Spleen (tissue), 11 donors: ENCODE data around the gene PIK3R3. TPM values are rescaled to one million over a fixed set of nuclear protein-coding genes. Genes with fewer than 3 reads are reported as not detected.

Experiments
- DNase-seq: peaks from one replicate; pipeline ENCODE4 v3.0.0-alpha.2; 2020
- H3K27ac ChIP-seq, 8 donors: fragments of 200-600 bp; sonication (generic) in 7 of 8; 1 replicate in 4 of 8; 2 replicates in 4 of 8; pipeline versions ENCODE4 v1.5.0 to v1.8.0; 2016 to 2021; ENCODE audit warnings: inconsistent platforms in 4 of 8, mild to moderate bottlenecking in 4 of 8, moderate library complexity in 1 of 8
- H3K27me3 ChIP-seq, 7 donors: fragments of 200-600 bp; sonication (generic) in 6 of 7; replicated peaks in 1 of 7; 1 replicate in 4 of 7; 2 replicates in 3 of 7; pipeline versions ENCODE4 v1.5.0 to v1.8.0; 2016 to 2021; ENCODE audit warnings: inconsistent platforms in 3 of 7, mild to moderate bottlenecking in 1 of 7
- H3K36me3 ChIP-seq, 6 donors: fragments of 200-600 bp; sonication (generic) in 5 of 6; 1 replicate in 4 of 6; 2 replicates in 2 of 6; pipeline versions ENCODE4 v1.5.0 to v1.8.0; 2016 to 2021; ENCODE audit warnings: inconsistent platforms in 2 of 6
- H3K4me1 ChIP-seq, 6 donors: fragments of 200-600 bp; sonication (generic) in 5 of 6; 1 replicate in 3 of 6; 2 replicates in 3 of 6; pipeline versions ENCODE4 v1.5.0 to v1.8.0; 2016 to 2021; ENCODE audit warnings: inconsistent platforms in 3 of 6
- H3K4me3 ChIP-seq, 8 donors: fragments of 200-600 bp; sonication (generic) in 7 of 8; 1 replicate in 4 of 8; 2 replicates in 4 of 8; pipeline versions ENCODE4 v1.5.0 to v1.8.0; 2016 to 2021; ENCODE audit warnings: inconsistent platforms in 4 of 8, mild to moderate bottlenecking in 4 of 8, moderate library complexity in 2 of 8
- H3K9me3 ChIP-seq, 8 donors: fragments of 200-600 bp; sonication (generic) in 7 of 8; 1 replicate in 4 of 8; 2 replicates in 4 of 8; pipeline versions ENCODE4 v1.5.0 to v1.8.0; 2016 to 2021; ENCODE audit warnings: inconsistent platforms in 4 of 8
- POLR2A ChIP-seq, 3 donors: fragments of 450-650 bp; IDR thresholded peaks; one replicate each; pipeline ENCODE4 v1.5.1; 2017; ENCODE audit warnings: antibody characterized with exemption in 3 of 3, mild to moderate bottlenecking in 1 of 3
- POLR2AphosphoS5 ChIP-seq, 3 donors: sonication (generic); formaldehyde crosslinking; IDR thresholded peaks; one replicate each; pipeline ENCODE4 v1.5.1; 2017; ENCODE audit warnings: antibody characterized with exemption in 3 of 3
- WGBS, 5 donors: extraction: QIAGEN DNeasy Blood & Tissue Kit in 3 of 5; methylation state at CpG; one replicate each; pipeline versions ENCODE4 v1.1.5 to v1.1.7; 2013 to 2018; 5-methylcytosine and 5-hydroxymethylcytosine counted together
- intact Hi-C: fragments of 100-400 bp; cut with DNase I; formaldehyde crosslinking; loops from one replicate; pipeline ENCODE4 v1.15.0; 2023; ENCODE audit warnings: low total_unique reads
- polyA plus RNA-seq, 3 donors: library from polyadenylated mRNA; stranded (reverse); fragments of 200-250 nt; gene quantifications; one replicate each; pipeline ENCODE4 v1.2.1, GENCODE V29; 2013
- total RNA-seq, 7 donors: library from RNA; depleted of rRNA in 3 of 7; stranded (reverse); fragments of >200 nt in 3 of 7; fragmentation: NEBNext Ultra II Directional in 4 of 7; extraction: Animal tissue kit (Norgen Biotek cat#: 25700) in 4 of 7; gene quantifications; one replicate each; pipeline versions ENCODE4 v1.1.0 to v1.2.1, GENCODE V29; 2016 to 2021
- TF ChIP-seq, protein P1 (sequence below), 11 experiments: fragments of 200-600 bp in 7 of 11; fragments of 450-650 bp in 4 of 11; sonication (generic) in 4 of 11; IDR thresholded peaks in 8 of 11; conservative IDR thresholded peaks in 3 of 11; 1 replicate in 7 of 11; 2 replicates in 4 of 11; pipeline versions ENCODE4 v1.4.0 to v1.8.0; 2016 to 2021; ENCODE audit warnings: antibody characterized with exemption in 11 of 11, inconsistent platforms in 4 of 11, mild to moderate bottlenecking in 1 of 11
- donor health status: healthy with polysubstance abuse.
- donor health status: DM: no; HTN: no; CAD: no; lungs with moderate emphysema.
- donor health status: DM: no; HTN: no; CAD: no.
- donor health status: Bipolar disorder and iron deficiency.
- donor health status: healthy.
- donor health status: DM: no; HTN: no; CAD: no.
- donor health status: DM: yes; HTN: yes; CAD: no.

Gene PIK3R3
- total and polyA plus RNA-seq, 10 donors = 3.1 to 45.9 (median 23.9) TPM

DNA sequence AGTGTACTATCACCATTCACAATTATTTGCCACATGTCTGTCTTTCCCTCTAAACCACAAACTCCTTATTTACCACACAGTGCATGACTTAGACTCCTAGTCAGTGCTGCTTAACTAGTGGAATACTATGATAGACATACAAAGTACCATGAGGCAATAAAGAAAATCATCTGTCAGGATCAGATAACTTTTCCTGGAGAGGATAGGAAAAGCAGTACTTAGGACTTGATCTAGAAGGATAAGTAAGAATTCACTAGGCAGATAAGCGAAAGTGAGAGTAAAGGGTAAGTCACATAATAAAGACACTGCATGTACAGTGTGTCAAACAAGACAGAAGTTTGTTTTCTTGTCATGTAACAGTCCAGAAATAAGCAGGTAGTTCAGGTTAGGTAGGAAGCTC is 21.3 kb upstream of the PIK3R3 start:
- H3K4me3 ChIP-seq = no peak overlapping the region
- H3K27me3 ChIP-seq = no peaks in the 10 kb centered on the region
- no peaks in the 10 kb centered on the region for H3K36me3 ChIP-seq
- intact Hi-C loops = no loop called here
- H3K4me1 ChIP-seq = no peaks in the 10 kb centered on the region
- no peak for DNase-seq
- TF ChIP-seq POLR2A (IDR thresholded peaks at IDR 0.05) (no peak), POLR2AphosphoS5 (IDR thresholded peaks at IDR 0.05) (no peak)
- TF ChIP-seq, protein P1, sequence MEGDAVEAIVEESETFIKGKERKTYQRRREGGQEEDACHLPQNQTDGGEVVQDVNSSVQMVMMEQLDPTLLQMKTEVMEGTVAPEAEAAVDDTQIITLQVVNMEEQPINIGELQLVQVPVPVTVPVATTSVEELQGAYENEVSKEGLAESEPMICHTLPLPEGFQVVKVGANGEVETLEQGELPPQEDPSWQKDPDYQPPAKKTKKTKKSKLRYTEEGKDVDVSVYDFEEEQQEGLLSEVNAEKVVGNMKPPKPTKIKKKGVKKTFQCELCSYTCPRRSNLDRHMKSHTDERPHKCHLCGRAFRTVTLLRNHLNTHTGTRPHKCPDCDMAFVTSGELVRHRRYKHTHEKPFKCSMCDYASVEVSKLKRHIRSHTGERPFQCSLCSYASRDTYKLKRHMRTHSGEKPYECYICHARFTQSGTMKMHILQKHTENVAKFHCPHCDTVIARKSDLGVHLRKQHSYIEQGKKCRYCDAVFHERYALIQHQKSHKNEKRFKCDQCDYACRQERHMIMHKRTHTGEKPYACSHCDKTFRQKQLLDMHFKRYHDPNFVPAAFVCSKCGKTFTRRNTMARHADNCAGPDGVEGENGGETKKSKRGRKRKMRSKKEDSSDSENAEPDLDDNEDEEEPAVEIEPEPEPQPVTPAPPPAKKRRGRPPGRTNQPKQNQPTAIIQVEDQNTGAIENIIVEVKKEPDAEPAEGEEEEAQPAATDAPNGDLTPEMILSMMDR (IDR thresholded peaks at IDR 0.05 in 8 of 11, conservative IDR thresholded peaks at IDR 0.05 in 3 of 11) = no peak
- H3K27ac ChIP-seq = no peak overlapping the region
- WGBS, 5 donors = 91 to 100% (median 97%) methylated on average over 1 of the region's 1 CpG
- H3K9me3 ChIP-seq = no peaks in the 10 kb centered on the region

DNA sequence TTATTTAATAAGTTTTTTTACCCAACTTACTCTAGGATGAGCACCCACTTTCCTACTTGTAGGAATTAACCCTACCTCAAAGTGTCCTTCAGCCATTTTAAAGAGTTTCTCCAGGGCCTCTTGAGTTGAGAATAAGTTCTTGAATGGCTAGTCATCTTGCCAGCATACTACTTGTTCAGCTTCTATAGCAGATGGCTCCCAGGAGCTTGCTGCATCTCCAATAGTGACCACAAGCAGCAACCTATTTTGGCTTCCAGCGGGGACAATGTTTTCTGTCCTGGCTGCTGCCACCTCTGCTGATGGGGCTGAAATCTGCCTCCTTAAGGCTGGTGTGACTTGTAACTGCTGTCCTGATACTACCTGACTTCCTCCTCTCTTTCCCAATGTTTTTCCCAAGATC is 20.8 kb upstream of the PIK3R3 start:
- intact Hi-C loops = no loop called here
- TF ChIP-seq, protein P1 (IDR thresholded peaks at IDR 0.05 in 8 of 11, conservative IDR thresholded peaks at IDR 0.05 in 3 of 11) = no peak
- TF ChIP-seq POLR2AphosphoS5 (IDR thresholded peaks at IDR 0.05) = no peak
- TF ChIP-seq POLR2A (IDR thresholded peaks at IDR 0.05) = no peak
- WGBS, 5 donors = 97 to 100% (median 100%) methylated on average over 1 of the region's 1 CpG

DNA sequence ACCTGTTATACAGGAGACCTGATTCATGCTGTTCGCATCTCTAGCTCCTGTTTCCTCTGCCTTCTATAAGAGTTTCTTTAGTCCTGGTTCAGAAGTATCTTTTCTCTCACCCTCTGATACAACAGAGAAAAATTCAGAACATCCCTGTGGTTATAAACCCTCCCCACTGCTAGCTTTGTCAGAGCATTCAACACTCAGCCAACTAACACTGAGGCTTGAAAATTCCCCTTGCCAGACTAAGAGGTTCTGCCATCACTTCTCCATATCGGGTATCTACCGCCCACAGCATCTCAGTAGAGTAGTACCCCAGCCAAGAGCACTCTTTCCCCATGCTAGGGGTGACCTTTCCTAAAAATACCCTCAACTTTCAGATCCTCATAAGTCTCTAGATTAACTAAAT is 19.6 kb upstream of the PIK3R3 start:
- H3K4me1 ChIP-seq = no peaks in the 10 kb centered on the region
- H3K4me3 ChIP-seq = no peak overlapping the region
- TF ChIP-seq, protein P1 (IDR thresholded peaks at IDR 0.05 in 8 of 11, conservative IDR thresholded peaks at IDR 0.05 in 3 of 11) = no peak
- no peak for TF ChIP-seq POLR2AphosphoS5 (IDR thresholded peaks at IDR 0.05)
- no peak for TF ChIP-seq POLR2A (IDR thresholded peaks at IDR 0.05)
- no peak overlapping the region for H3K27ac ChIP-seq
- no peaks in the 10 kb centered on the region for H3K9me3 ChIP-seq
- H3K27me3 ChIP-seq = no peaks in the 10 kb centered on the region
- 77 to 87% (median 81%) methylated on average over 3 of the region's 3 CpGs for WGBS, 5 donors
- no peak for DNase-seq
- intact Hi-C loops = no loop called here
- H3K36me3 ChIP-seq = no peaks in the 10 kb centered on the region

More for the DNA sequence above, 20.8 kb upstream of the PIK3R3 start:
- Histone ChIP-seq H3K9me3 (no peaks in the 10 kb centered on the region), H3K27me3 (no peaks in the 10 kb centered on the region), H3K4me3 (no peak overlapping the region), H3K4me1 (no peaks in the 10 kb centered on the region), H3K36me3 (no peaks in the 10 kb centered on the region), H3K27ac (no peak overlapping the region)
- no peak for DNase-seq

DNA sequence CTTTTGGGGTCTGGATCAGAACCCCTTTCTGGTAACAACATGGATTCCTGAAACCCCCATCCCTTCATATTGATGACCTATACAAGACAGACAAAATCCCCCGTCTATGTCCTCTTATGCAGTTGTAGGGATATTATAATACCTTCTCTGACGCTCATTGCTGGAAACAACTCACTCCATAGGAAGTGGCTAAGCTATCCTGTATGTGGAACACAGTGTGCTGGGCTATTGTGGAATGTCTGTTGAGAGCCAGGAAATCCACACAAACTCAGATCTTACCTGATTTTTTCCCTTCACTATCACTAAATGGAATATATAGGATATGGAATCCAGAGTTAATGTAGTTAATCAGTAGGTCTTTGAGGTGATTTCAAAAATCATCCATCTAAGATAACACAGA is 17.7 kb upstream of the PIK3R3 start:
- DNase-seq = no peak
- no peaks in the 10 kb centered on the region for H3K4me1 ChIP-seq
- WGBS, 5 donors = 88 to 97% (median 91%) methylated on average over 2 of the region's 2 CpGs
- no peak overlapping the region for H3K27ac ChIP-seq
- H3K27me3 ChIP-seq = no peaks in the 10 kb centered on the region
- no peaks in the 10 kb centered on the region for H3K36me3 ChIP-seq
- intact Hi-C loops = no loop called here
- TF ChIP-seq POLR2A (IDR thresholded peaks at IDR 0.05) = no peak
- TF ChIP-seq, protein P1 (IDR thresholded peaks at IDR 0.05 in 8 of 11, conservative IDR thresholded peaks at IDR 0.05 in 3 of 11) = no peak
- no peak for TF ChIP-seq POLR2AphosphoS5 (IDR thresholded peaks at IDR 0.05)
- H3K4me3 ChIP-seq = no peak overlapping the region
- H3K9me3 ChIP-seq = no peaks in the 10 kb centered on the region
